Tibial nerve (tissue), 4 donors: ENCODE measurements around the gene UTRN. TPM values are rescaled to one million over a fixed set of nuclear protein-coding genes. Genes with fewer than 3 reads are reported as not detected.
A peak's percentile ranks its signal among the peaks of the same experiment; 100 is the strongest.

Source experiments
- DNase-seq, 2 donors: peaks; one replicate each; pipeline ENCODE4 v3.0.0-alpha.2; 2019; ENCODE audit warnings: low spot score in 2 of 2
- H3K27ac ChIP-seq, 4 donors: fragments of 200-600 bp; sonication (generic) in 3 of 4; one replicate each; pipeline ENCODE4 v1.5.1; 2017 to 2019; ENCODE audit warnings: mild to moderate bottlenecking in 1 of 4
- H3K27me3 ChIP-seq, 2 donors: fragments of 200-600 bp; sonication (generic) in 1 of 2; one replicate each; pipeline versions ENCODE4 v1.5.1 to v1.6.0; 2017 to 2019
- H3K36me3 ChIP-seq, 3 donors: fragments of 200-600 bp; sonication (generic); one replicate each; pipeline ENCODE4 v1.5.1; 2018 to 2019
- H3K4me1 ChIP-seq, 4 donors: fragments of 200-600 bp; sonication (generic) in 3 of 4; one replicate each; pipeline ENCODE4 v1.5.1; 2017 to 2019
- H3K4me3 ChIP-seq, 4 donors: fragments of 200-600 bp; sonication (generic) in 3 of 4; one replicate each; pipeline ENCODE4 v1.5.1; 2017 to 2019; ENCODE audit warnings: mild to moderate bottlenecking in 1 of 4, moderate library complexity in 1 of 4
- H3K9me3 ChIP-seq, 4 donors: fragments of 200-600 bp; sonication (generic) in 3 of 4; one replicate each; pipeline ENCODE4 v1.5.1; 2017 to 2019
- CTCF ChIP-seq, 5 experiments: fragments of 200-600 bp in 3 of 5; fragments of 450-650 bp in 2 of 5; sonication (generic) in 3 of 5; IDR thresholded peaks; one replicate each; pipeline ENCODE4 v1.5.1; 2016 to 2019; ENCODE audit warnings: antibody characterized with exemption in 5 of 5, mild to moderate bottlenecking in 3 of 5, moderate library complexity in 2 of 5
- EP300 ChIP-seq, 2 donors: sonication (generic); formaldehyde crosslinking; IDR thresholded peaks; one replicate each; pipeline ENCODE4 v1.6.1; 2017; ENCODE audit warnings: antibody characterized with exemption in 2 of 2, mild to moderate bottlenecking in 1 of 2
- POLR2A ChIP-seq, 2 donors: fragments of 450-650 bp; IDR thresholded peaks; one replicate each; pipeline ENCODE4 v1.6.1; 2017; ENCODE audit warnings: antibody characterized with exemption in 2 of 2, mild to moderate bottlenecking in 2 of 2, moderate library complexity in 2 of 2
- WGBS, 2 donors: methylation state at CpG; one replicate each; pipeline ENCODE4 v1.1.5; 2018; 5-methylcytosine and 5-hydroxymethylcytosine counted together
- total RNA-seq, 4 donors: library from RNA; depleted of rRNA; stranded (reverse); fragments of >200 nt; gene quantifications; one replicate each; pipeline ENCODE4 v1.1.0, GENCODE V29; 2016

Gene UTRN
- total RNA-seq, 4 donors from 2014 or later, result 279 to 370 (median 307) TPM

- Histone ChIP-seq H3K36me3 (peaks cover 0 to 4% (median 0%) of the 10 kb centered on the region in 3 donors), H3K27ac (peak overlapping the region; percentile 84 to 99 (median 96)), H3K4me1 (peaks cover 0 to 37% (median 9%) of the 10 kb centered on the region in 4 donors), H3K4me3 (peak overlapping the region; percentile 65 to 96 (median 85)), H3K9me3 (no peaks in the 10 kb centered on the region), H3K27me3 (no peaks in the 10 kb centered on the region)
- DNase-seq, result peak; percentile 49 to 57
- TF ChIP-seq EP300 (IDR thresholded peaks at IDR 0.05) (peak in 1 of 2 donors; percentile 21), CTCF (IDR thresholded peaks at IDR 0.05) (no peak)
- 0 to 2% methylated on average over 26 to 30 of the region's 51 CpGs for WGBS, 2 donors
Measured at GRCh38 chr6:144285798-144286502, 815 bp downstream of the UTRN start.

GRCh38 chr6:144286503-144287393 lies 1.6 kb downstream of the UTRN start:
- H3K27me3 ChIP-seq, result no peaks in the 10 kb centered on the region
- H3K4me1 ChIP-seq, result peaks cover 0 to 45% (median 11%) of the 10 kb centered on the region in 4 donors
- H3K4me3 ChIP-seq, result peak overlapping the region; percentile 65 to 96 (median 85)
- H3K9me3 ChIP-seq, result no peaks in the 10 kb centered on the region
- peak; percentile 16 to 60 for DNase-seq
- peaks cover 0 to 4% (median 0%) of the 10 kb centered on the region in 3 donors for H3K36me3 ChIP-seq
- 0 to 1% methylated on average over 52 to 53 of the region's 53 CpGs for WGBS, 2 donors
- TF ChIP-seq CTCF (IDR thresholded peaks at IDR 0.05) (no peak), POLR2A (IDR thresholded peaks at IDR 0.05) (no peak), EP300 (IDR thresholded peaks at IDR 0.05) (peak in 1 of 2 donors; percentile 49)
- H3K27ac ChIP-seq, result peak overlapping the region; percentile 84 to 99 (median 96)

- TF ChIP-seq POLR2A (IDR thresholded peaks at IDR 0.05), result no peak
- no peak for TF ChIP-seq CTCF (IDR thresholded peaks at IDR 0.05)
- TF ChIP-seq EP300 (IDR thresholded peaks at IDR 0.05), result no peak
- WGBS, 2 donors, result 91 to 100% methylated on average over 1 of the region's 1 CpG
- H3K27me3 ChIP-seq, result no peaks in the 10 kb centered on the region
- H3K4me1 ChIP-seq, result peaks cover 0 to 60% (median 10%) of the 10 kb centered on the region in 4 donors
- no peak for DNase-seq
- H3K4me3 ChIP-seq, result no peak overlapping the region
- H3K27ac ChIP-seq, result no peak overlapping the region
- H3K9me3 ChIP-seq, result no peaks in the 10 kb centered on the region
- peaks cover 0 to 4% (median 0%) of the 10 kb centered on the region in 3 donors for H3K36me3 ChIP-seq
Measured at GRCh38 chr6:144289006-144289405, 3.9 kb downstream of the UTRN start.

GRCh38 chr6:144292372-144292771 lies 7.2 kb downstream of the UTRN start:
- TF ChIP-seq CTCF (IDR thresholded peaks at IDR 0.05) (no peak), POLR2A (IDR thresholded peaks at IDR 0.05) (no peak), EP300 (IDR thresholded peaks at IDR 0.05) (no peak)
- Histone ChIP-seq H3K27me3 (no peaks in the 10 kb centered on the region), H3K36me3 (peaks cover 0 to 17% (median 0%) of the 10 kb centered on the region in 3 donors), H3K27ac (peak overlapping the region in 2 of 4 donors; percentile 45 to 62), H3K9me3 (no peaks in the 10 kb centered on the region), H3K4me3 (no peak overlapping the region), H3K4me1 (peaks cover 0 to 89% (median 22%) of the 10 kb centered on the region in 4 donors)
- WGBS, 2 donors, result 24 to 26% methylated on average over 3 of the region's 3 CpGs
- DNase-seq, result no peak
